Bronchial epithelial cell (primary cell): ENCODE results near the gene IZUMO3. TPM values are rescaled to one million over a fixed set of nuclear protein-coding genes. Genes with fewer than 3 reads are reported as not detected.

Experiments used
- DNase-seq: peaks from one replicate; pipeline ENCODE4 v3.0.0-alpha.2; 2010; ENCODE audit warnings: low read depth
- FAIRE-seq: peaks from 2 replicates; lab custom pipeline; 2011; peaks lifted over from hg19 to GRCh38; lab: Jason Lieb, UNC
- H3K27me3 ChIP-seq: 2 replicates; pipeline ENCODE4 v1.5.1; 2011; ENCODE audit warnings: low read length; ENCODE audit not compliant: control insufficient read depth, insufficient read depth
- H3K36me3 ChIP-seq: 2 replicates; pipeline ENCODE4 v1.5.1; 2011; ENCODE audit warnings: low read length; ENCODE audit not compliant: control insufficient read depth, insufficient read depth
- H3K4me3 ChIP-seq: 2 replicates; pipeline ENCODE4 v1.5.1; 2011; ENCODE audit warnings: mild to moderate bottlenecking, low read depth, low read length, control low read depth
- total RNA-seq: library from RNA; depleted of rRNA; stranded (reverse); fragments of >200 nt; gene quantifications from 2 replicates; pipeline ENCODE4 v1.2.1, GENCODE V29; 2014
- TF ChIP-seq, protein P1 (sequence below): IDR thresholded peaks from 2 replicates; pipeline ENCODE4 v1.5.1; 2011; ENCODE audit warnings: mild to moderate bottlenecking, moderate library complexity, low read length, control low read depth, inconsistent platforms; ENCODE audit not compliant: insufficient read depth, severe bottlenecking

IZUMO3 gene
- total RNA-seq, 1 donor from 2014 or later = not detected

DNA sequence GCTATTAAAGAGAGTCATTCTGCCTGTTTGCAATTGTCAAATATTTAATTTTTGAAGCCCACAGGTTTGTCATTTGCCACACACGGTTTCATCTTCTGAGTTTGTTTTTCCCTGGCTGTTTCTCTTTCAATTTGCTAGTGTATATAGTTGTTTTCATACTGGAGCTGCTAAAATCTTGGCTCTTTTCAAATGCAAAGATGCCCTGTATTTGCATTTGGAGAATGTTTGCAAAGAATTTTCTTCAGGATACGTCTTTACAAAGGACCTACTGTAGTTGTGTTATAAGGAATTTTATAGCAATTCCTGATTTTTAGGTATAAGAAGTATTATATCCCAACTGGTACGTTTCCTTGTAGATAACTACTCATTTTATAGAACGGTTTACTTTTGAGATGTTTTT, 48.0 kb downstream of the IZUMO3 start:
- Histone ChIP-seq H3K36me3 (no peaks in the 10 kb centered on the region), H3K4me3 (no peak overlapping the region), H3K27me3 (no peaks in the 10 kb centered on the region)
- FAIRE-seq = no peak
- TF ChIP-seq, protein P1, sequence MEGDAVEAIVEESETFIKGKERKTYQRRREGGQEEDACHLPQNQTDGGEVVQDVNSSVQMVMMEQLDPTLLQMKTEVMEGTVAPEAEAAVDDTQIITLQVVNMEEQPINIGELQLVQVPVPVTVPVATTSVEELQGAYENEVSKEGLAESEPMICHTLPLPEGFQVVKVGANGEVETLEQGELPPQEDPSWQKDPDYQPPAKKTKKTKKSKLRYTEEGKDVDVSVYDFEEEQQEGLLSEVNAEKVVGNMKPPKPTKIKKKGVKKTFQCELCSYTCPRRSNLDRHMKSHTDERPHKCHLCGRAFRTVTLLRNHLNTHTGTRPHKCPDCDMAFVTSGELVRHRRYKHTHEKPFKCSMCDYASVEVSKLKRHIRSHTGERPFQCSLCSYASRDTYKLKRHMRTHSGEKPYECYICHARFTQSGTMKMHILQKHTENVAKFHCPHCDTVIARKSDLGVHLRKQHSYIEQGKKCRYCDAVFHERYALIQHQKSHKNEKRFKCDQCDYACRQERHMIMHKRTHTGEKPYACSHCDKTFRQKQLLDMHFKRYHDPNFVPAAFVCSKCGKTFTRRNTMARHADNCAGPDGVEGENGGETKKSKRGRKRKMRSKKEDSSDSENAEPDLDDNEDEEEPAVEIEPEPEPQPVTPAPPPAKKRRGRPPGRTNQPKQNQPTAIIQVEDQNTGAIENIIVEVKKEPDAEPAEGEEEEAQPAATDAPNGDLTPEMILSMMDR = no peak
- no peak for DNase-seq
